Measurements from ENCODE around the gene SETBP1. TPM values are rescaled to one million over a fixed set of nuclear protein-coding genes. Genes with fewer than 3 reads are reported as not detected.

The SETBP1 gene
- total and polyA plus RNA-seq, 2 donors from 2014 or later, result 2.7 to 71.7 TPM

GRCh38 chr18:45012286-45012685 lies 331.6 kb downstream of the SETBP1 start:
- no peaks in the 10 kb centered on the region for H3K9me3 ChIP-seq (ENCODE audit: control insufficient read depth in 2 of 3, insufficient read depth in 1 of 3, low read length in 3 of 3)
- peaks cover 9 to 21% (median 18%) of the 10 kb centered on the region in 3 donors for H3K4me1 ChIP-seq (ENCODE audit: control insufficient read depth in 2 of 3, insufficient read depth in 2 of 3, low read depth in 1 of 3, low read length in 3 of 3)
- no peak for DNase-seq
- peaks cover 0 to 3% (median 0%) of the 10 kb centered on the region in 3 donors for H3K36me3 ChIP-seq (ENCODE audit: control insufficient read depth in 2 of 3, insufficient read depth in 3 of 3, low read length in 3 of 3)
- intact Hi-C loops (cut with DNase I), result no loop called here
- FAIRE-seq, result no peak
- TF ChIP-seq CTCF (IDR thresholded peaks at IDR 0.05; ENCODE audit: borderline replicate concordance, extremely low read depth, insufficient read depth), result no peak
- H3K27me3 ChIP-seq (ENCODE audit: control insufficient read depth, insufficient read depth, low read length), result no peaks in the 10 kb centered on the region
- H3K4me3 ChIP-seq (ENCODE audit: low read length in 3 of 3), result no peak overlapping the region
- H3K9ac ChIP-seq (ENCODE audit: low read length in 3 of 3), result no peak overlapping the region
- no peak overlapping the region for H3K27ac ChIP-seq (ENCODE audit: low read depth in 2 of 2, low read length in 2 of 2)

- intact Hi-C loops (cut with DNase I), result no loop called here
- FAIRE-seq, result no peak
- Histone ChIP-seq H3K4me3 (ENCODE audit: low read length in 3 of 3) (no peak overlapping the region), H3K27me3 (ENCODE audit: control insufficient read depth, insufficient read depth, low read length) (no peaks in the 10 kb centered on the region), H3K27ac (ENCODE audit: low read depth in 2 of 2, low read length in 2 of 2) (peak overlapping the region; percentile 54 to 79), H3K9ac (ENCODE audit: low read length in 3 of 3) (peak overlapping the region in 1 of 3 donors; percentile 20), H3K4me1 (ENCODE audit: control insufficient read depth in 2 of 3, insufficient read depth in 2 of 3, low read depth in 1 of 3, low read length in 3 of 3) (peaks cover 9 to 21% (median 18%) of the 10 kb centered on the region in 3 donors), H3K9me3 (ENCODE audit: control insufficient read depth in 2 of 3, insufficient read depth in 1 of 3, low read length in 3 of 3) (no peaks in the 10 kb centered on the region), H3K36me3 (ENCODE audit: control insufficient read depth in 2 of 3, insufficient read depth in 3 of 3, low read length in 3 of 3) (peaks cover 0 to 3% (median 0%) of the 10 kb centered on the region in 3 donors)
- no peak for TF ChIP-seq CTCF (IDR thresholded peaks at IDR 0.05; ENCODE audit: borderline replicate concordance, extremely low read depth, insufficient read depth)
- peak in 4 of 5 donors; percentile 51 to 94 (median 68) for DNase-seq
Observed at GRCh38 chr18:45014047-45014501, 333.4 kb downstream of the SETBP1 start.

GRCh38 chr18:45015788-45016128 lies 335.1 kb downstream of the SETBP1 start:
- H3K27me3 ChIP-seq (ENCODE audit: control insufficient read depth, insufficient read depth, low read length), result no peaks in the 10 kb centered on the region
- FAIRE-seq, result no peak
- H3K9ac ChIP-seq (ENCODE audit: low read length in 3 of 3), result no peak overlapping the region
- no peak overlapping the region for H3K4me3 ChIP-seq (ENCODE audit: low read length in 3 of 3)
- H3K36me3 ChIP-seq (ENCODE audit: control insufficient read depth in 2 of 3, insufficient read depth in 3 of 3, low read length in 3 of 3), result no peaks in the 10 kb centered on the region
- intact Hi-C loops (cut with DNase I), result no loop called here
- no peak for DNase-seq
- TF ChIP-seq CTCF (IDR thresholded peaks at IDR 0.05; ENCODE audit: borderline replicate concordance, extremely low read depth, insufficient read depth), result no peak
- no peaks in the 10 kb centered on the region for H3K9me3 ChIP-seq (ENCODE audit: control insufficient read depth in 2 of 3, insufficient read depth in 1 of 3, low read length in 3 of 3)
- H3K27ac ChIP-seq (ENCODE audit: low read depth in 2 of 2, low read length in 2 of 2), result peak overlapping the region in 1 of 2 donors; percentile 51
- H3K4me1 ChIP-seq (ENCODE audit: control insufficient read depth in 2 of 3, insufficient read depth in 2 of 3, low read depth in 1 of 3, low read length in 3 of 3), result peaks cover 5 to 21% (median 15%) of the 10 kb centered on the region in 3 donors

GRCh38 chr18:45019469-45019868 lies 338.8 kb downstream of the SETBP1 start:
- DNase-seq (no peak), FAIRE-seq (no peak)
- H3K4me3 ChIP-seq (ENCODE audit: low read length in 3 of 3), result no peak overlapping the region
- H3K27ac ChIP-seq (ENCODE audit: low read depth in 2 of 2, low read length in 2 of 2), result no peak overlapping the region
- peaks cover 2 to 14% (median 6%) of the 10 kb centered on the region in 3 donors for H3K4me1 ChIP-seq (ENCODE audit: control insufficient read depth in 2 of 3, insufficient read depth in 2 of 3, low read depth in 1 of 3, low read length in 3 of 3)
- no peaks in the 10 kb centered on the region for H3K9me3 ChIP-seq (ENCODE audit: control insufficient read depth in 2 of 3, insufficient read depth in 1 of 3, low read length in 3 of 3)
- intact Hi-C loops (cut with DNase I), result no loop called here
- no peaks in the 10 kb centered on the region for H3K27me3 ChIP-seq (ENCODE audit: control insufficient read depth, insufficient read depth, low read length)
- no peak for TF ChIP-seq CTCF (IDR thresholded peaks at IDR 0.05; ENCODE audit: borderline replicate concordance, extremely low read depth, insufficient read depth)
- no peaks in the 10 kb centered on the region for H3K36me3 ChIP-seq (ENCODE audit: control insufficient read depth in 2 of 3, insufficient read depth in 3 of 3, low read length in 3 of 3)
- no peak overlapping the region for H3K9ac ChIP-seq (ENCODE audit: low read length in 3 of 3)

Data from kidney (tissue), 14 donors.